Loucy (cell line): ENCODE data around the gene CHST11.

ENCODE experiments used
- H2AFZ ChIP-seq: fragments of 200-600 bp; sonication (generic); 2 replicates; pipeline ENCODE4 v1.6.0; 2016; ENCODE audit warnings: antibody characterized with exemption, mild to moderate bottlenecking, low read length, moderate library complexity
- H3F3A ChIP-seq: fragments of 200-600 bp; 2 replicates; pipeline ENCODE4 v1.6.0; 2016; ENCODE audit warnings: antibody characterized with exemption, low read depth, mild to moderate bottlenecking
- H3K27me3 ChIP-seq: fragments of 200-600 bp; sonication (generic); 2 replicates; pipeline ENCODE4 v1.6.1; 2014; ENCODE audit warnings: low read length, mild to moderate bottlenecking; ENCODE audit not compliant: insufficient read depth, poor library complexity, severe bottlenecking
- H3K36me3 ChIP-seq: fragments of 200-600 bp; sonication (generic); 2 replicates; pipeline ENCODE4 v1.6.1; 2016; ENCODE audit warnings: low read length; ENCODE audit not compliant: insufficient read depth
- H3K4me1 ChIP-seq: fragments of 200-600 bp; sonication (generic); 2 replicates; pipeline ENCODE4 v1.5.1; 2014; ENCODE audit warnings: low read length, mild to moderate bottlenecking; ENCODE audit not compliant: insufficient read depth, poor library complexity, severe bottlenecking
- H3K4me2 ChIP-seq: fragments of 200-600 bp; sonication (generic); 2 replicates; pipeline ENCODE4 v1.6.0; 2014; ENCODE audit warnings: antibody characterized with exemption, low read length, low read depth, mild to moderate bottlenecking; ENCODE audit not compliant: poor library complexity, severe bottlenecking
- H3K4me3 ChIP-seq: fragments of 200-600 bp; sonication (generic); 2 replicates; pipeline ENCODE4 v1.5.1; 2014; ENCODE audit warnings: low read length, mild to moderate bottlenecking, mixed read lengths; ENCODE audit not compliant: poor library complexity, severe bottlenecking
- H3K79me2 ChIP-seq: fragments of 200-600 bp; sonication (generic); 2 replicates; pipeline ENCODE4 v1.6.1; 2014; ENCODE audit warnings: low read length; ENCODE audit not compliant: insufficient read depth
- H3K9ac ChIP-seq: fragments of 200-600 bp; sonication (generic); 2 replicates; pipeline ENCODE4 v1.6.0; 2014; ENCODE audit warnings: mild to moderate bottlenecking, low read depth, low read length, moderate library complexity; ENCODE audit not compliant: poor library complexity, severe bottlenecking
- H3K9me2 ChIP-seq: fragments of 200-600 bp; sonication (generic); replicated peaks from 2 replicates; pipeline ENCODE4 v1.6.1; 2016; ENCODE audit warnings: low read depth, low read length, mixed read lengths
- H3K9me3 ChIP-seq: fragments of 200-600 bp; sonication (generic); 2 replicates; pipeline ENCODE4 v1.6.1; 2014; ENCODE audit warnings: mild to moderate bottlenecking, antibody characterized with exemption, low read length, low read depth; ENCODE audit not compliant: insufficient read depth
- H4K20me1 ChIP-seq: fragments of 200-600 bp; sonication (generic); 2 replicates; pipeline ENCODE4 v1.6.0; 2014; ENCODE audit warnings: antibody characterized with exemption, low read length, mild to moderate bottlenecking; ENCODE audit not compliant: insufficient read depth, poor library complexity, severe bottlenecking
- EZH2phosphoT487 ChIP-seq: fragments of 200-600 bp; IDR thresholded peaks from 2 replicates; pipeline ENCODE4 v1.6.1; 2018; ENCODE audit warnings: antibody characterized with exemption, mild to moderate bottlenecking, moderate library complexity, borderline replicate concordance
- TF ChIP-seq, protein P1 (sequence below): fragments of 200-600 bp; sonication (generic); conservative IDR thresholded peaks from 2 replicates; pipeline ENCODE4 v1.5.1; 2014; ENCODE audit warnings: mild to moderate bottlenecking, antibody characterized with exemption, low read length

Gene CHST11

DNA sequence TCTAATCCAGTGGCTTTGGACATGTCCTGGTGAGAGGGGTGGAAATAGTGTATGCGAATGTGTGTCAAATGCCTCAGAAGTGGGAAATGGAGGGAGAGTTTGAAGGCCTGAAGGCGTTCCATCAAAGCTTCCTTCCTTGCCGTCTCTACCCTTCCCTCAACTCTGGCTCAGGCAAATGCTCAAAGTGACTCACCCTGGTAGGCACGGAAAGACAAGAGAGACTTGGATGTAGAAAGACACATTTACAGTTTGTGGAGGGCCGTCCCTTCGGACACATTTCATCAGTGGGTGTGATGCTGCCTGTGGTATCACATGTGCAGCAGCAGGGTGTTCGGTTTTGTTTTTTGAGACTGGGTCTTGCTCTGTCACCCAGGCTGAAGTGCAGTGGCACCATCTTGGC, 36.7 kb downstream of the CHST11 start:
- no peak overlapping the region for H3K9ac ChIP-seq
- H2AFZ ChIP-seq, result no peak overlapping the region
- peaks cover 4% of the 10 kb centered on the region; the same call in 1 of the 2 replicates for H3F3A ChIP-seq
- no peaks in the 10 kb centered on the region for H3K9me3 ChIP-seq
- H3K27me3 ChIP-seq, result no peaks in the 10 kb centered on the region
- H4K20me1 ChIP-seq, result peaks cover 88% of the 10 kb centered on the region
- no peaks in the 10 kb centered on the region for H3K9me2 ChIP-seq
- no peak overlapping the region for H3K4me3 ChIP-seq
- no peak overlapping the region for H3K4me2 ChIP-seq
- TF ChIP-seq EZH2phosphoT487, result no peak
- TF ChIP-seq, protein P1, sequence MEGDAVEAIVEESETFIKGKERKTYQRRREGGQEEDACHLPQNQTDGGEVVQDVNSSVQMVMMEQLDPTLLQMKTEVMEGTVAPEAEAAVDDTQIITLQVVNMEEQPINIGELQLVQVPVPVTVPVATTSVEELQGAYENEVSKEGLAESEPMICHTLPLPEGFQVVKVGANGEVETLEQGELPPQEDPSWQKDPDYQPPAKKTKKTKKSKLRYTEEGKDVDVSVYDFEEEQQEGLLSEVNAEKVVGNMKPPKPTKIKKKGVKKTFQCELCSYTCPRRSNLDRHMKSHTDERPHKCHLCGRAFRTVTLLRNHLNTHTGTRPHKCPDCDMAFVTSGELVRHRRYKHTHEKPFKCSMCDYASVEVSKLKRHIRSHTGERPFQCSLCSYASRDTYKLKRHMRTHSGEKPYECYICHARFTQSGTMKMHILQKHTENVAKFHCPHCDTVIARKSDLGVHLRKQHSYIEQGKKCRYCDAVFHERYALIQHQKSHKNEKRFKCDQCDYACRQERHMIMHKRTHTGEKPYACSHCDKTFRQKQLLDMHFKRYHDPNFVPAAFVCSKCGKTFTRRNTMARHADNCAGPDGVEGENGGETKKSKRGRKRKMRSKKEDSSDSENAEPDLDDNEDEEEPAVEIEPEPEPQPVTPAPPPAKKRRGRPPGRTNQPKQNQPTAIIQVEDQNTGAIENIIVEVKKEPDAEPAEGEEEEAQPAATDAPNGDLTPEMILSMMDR, result no peak
- peaks cover 70% of the 10 kb centered on the region for H3K4me1 ChIP-seq
- peaks cover 75% of the 10 kb centered on the region for H3K36me3 ChIP-seq
- H3K79me2 ChIP-seq, result peaks cover 100% of the 10 kb centered on the region

DNA sequence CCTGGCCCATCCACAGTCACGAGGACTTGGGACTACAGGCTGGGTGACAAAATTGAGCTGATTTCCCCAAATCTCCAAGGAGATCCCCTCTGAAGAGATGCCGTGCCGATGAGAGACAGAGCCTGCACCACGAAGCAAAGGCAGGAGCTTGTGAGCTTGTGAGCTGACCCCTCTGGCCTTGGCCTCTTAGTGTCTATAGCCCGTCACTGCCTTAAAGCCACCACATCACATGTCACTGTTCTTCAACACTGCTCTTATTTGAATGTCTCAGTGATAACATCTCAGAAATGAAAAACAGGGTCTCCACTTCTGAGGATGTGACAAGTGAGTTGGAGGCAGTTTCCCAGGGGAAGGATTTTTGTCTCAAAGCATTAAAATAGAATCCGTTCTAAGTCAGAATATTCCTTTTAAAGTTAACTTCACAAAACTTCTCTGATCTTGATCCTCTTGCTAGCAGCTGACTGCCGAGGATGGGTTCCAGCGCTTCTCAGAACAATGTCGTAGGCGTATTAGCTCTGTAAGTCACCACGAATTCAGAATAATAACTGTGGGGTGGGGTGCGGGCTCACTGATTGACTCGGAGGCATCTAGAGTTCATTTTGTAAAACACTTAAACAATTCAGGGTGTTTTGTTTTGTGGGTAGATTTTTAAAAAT, 37.5 kb downstream of the CHST11 start:
- Histone ChIP-seq H3K4me3 (no peak overlapping the region), H3K36me3 (peaks cover 71% of the 10 kb centered on the region), H3K9ac (no peak overlapping the region), H2AFZ (no peak overlapping the region), H4K20me1 (peaks cover 95% of the 10 kb centered on the region), H3K9me3 (no peaks in the 10 kb centered on the region), H3K4me2 (no peak overlapping the region), H3K9me2 (no peaks in the 10 kb centered on the region), H3F3A (peaks cover 9% of the 10 kb centered on the region; the same call in 1 of the 2 replicates), H3K4me1 (peaks cover 74% of the 10 kb centered on the region), H3K27me3 (no peaks in the 10 kb centered on the region), H3K79me2 (peaks cover 100% of the 10 kb centered on the region)
- TF ChIP-seq, protein P1, result no peak
- no peak for TF ChIP-seq EZH2phosphoT487

DNA sequence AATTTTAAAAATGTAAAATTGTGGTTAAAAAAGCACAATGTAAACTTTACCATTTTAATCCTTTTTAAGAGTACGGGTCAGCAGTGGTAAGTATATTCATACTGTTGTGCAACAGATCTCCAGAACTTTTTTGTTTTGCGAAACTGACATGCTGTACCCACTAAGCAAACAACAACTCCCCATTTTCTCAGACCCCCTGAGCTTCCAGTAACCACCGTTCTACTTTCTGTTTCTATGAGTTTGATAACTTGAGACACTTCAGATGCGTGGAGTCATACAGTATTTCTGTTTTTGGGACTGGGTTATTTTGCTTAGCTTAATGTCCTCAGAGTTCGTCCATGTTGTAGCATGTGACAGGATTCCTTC, 38.0 kb downstream of the CHST11 start:
- Histone ChIP-seq H3K9me3 (no peaks in the 10 kb centered on the region), H3K27me3 (no peaks in the 10 kb centered on the region), H4K20me1 (peaks cover 97% of the 10 kb centered on the region), H3K4me1 (peaks cover 77% of the 10 kb centered on the region), H3K4me3 (no peak overlapping the region), H3K4me2 (no peak overlapping the region), H3K79me2 (peaks cover 100% of the 10 kb centered on the region), H3K36me3 (peaks cover 68% of the 10 kb centered on the region), H2AFZ (no peak overlapping the region), H3K9me2 (no peaks in the 10 kb centered on the region), H3F3A (peaks cover 9% of the 10 kb centered on the region; the same call in 1 of the 2 replicates), H3K9ac (no peak overlapping the region)
- TF ChIP-seq, protein P1, result no peak
- TF ChIP-seq EZH2phosphoT487, result no peak
